HEK293 (cell line): ENCODE data around the gene ERCC1.

Experiments
- CTCF ChIA-PET: fragments of 350-600 bp; formaldehyde crosslinking; extraction: SDS; loops from one replicate; lab custom pipeline; 2021; ENCODE audit warnings: antibody characterized with exemption; lab: Yijun Ruan, JAX
- POLR2A ChIA-PET: fragments of 300-600 bp; formaldehyde crosslinking; extraction: SDS; loops from one replicate; lab custom pipeline; 2020; ENCODE audit warnings: antibody characterized with exemption, inconsistent platforms; lab: Yijun Ruan, JAX
- H3K27ac ChIP-seq: fragments of 200-500 bp; sonication (Bioruptor generic); 2 replicates; pipeline ENCODE4 v1.5.1; 2014; ENCODE audit warnings: low read depth, low read length, control low read depth, inconsistent platforms; ENCODE audit errors: extremely low read depth
- H3K36me3 ChIP-seq, 2 experiments: fragments of 200-500 bp in 1 of 2; sonication (Bioruptor generic) in 1 of 2; 1 replicate in 1 of 2; 2 replicates in 1 of 2; pipeline ENCODE4 v1.5.1; 2014 to 2017; ENCODE audit warnings: inconsistent platforms in 2 of 2, low read length in 2 of 2; ENCODE audit not compliant: control insufficient read depth in 2 of 2, insufficient read depth in 1 of 2
- H3K4me1 ChIP-seq: fragments of 200-500 bp; sonication (Bioruptor generic); 2 replicates; pipeline ENCODE4 v1.5.1; 2014; ENCODE audit warnings: mild to moderate bottlenecking, low read length, inconsistent platforms; ENCODE audit not compliant: control insufficient read depth, insufficient read depth
- H3K4me3 ChIP-seq: 2 replicates; pipeline ENCODE4 v1.5.1; 2011; ENCODE audit warnings: low read depth, mild to moderate bottlenecking, control low read depth, low read length, moderate library complexity
- H3K9me3 ChIP-seq: fragments of 200-500 bp; sonication (Bioruptor generic); 2 replicates; pipeline ENCODE4 v1.5.1; 2014; ENCODE audit warnings: low read depth, low read length, inconsistent platforms; ENCODE audit not compliant: control insufficient read depth, insufficient read depth
- BCL11A ChIP-seq: fragments of 450-650 bp; formaldehyde crosslinking; IDR thresholded peaks from 2 replicates; pipeline ENCODE4 v1.5.1; 2016; ENCODE audit warnings: low read depth, missing biosample characterization, missing genetic modification characterization
- GLIS1 ChIP-seq: fragments of 450-650 bp; formaldehyde crosslinking; IDR thresholded peaks from 2 replicates; pipeline ENCODE4 v1.5.1; 2016; ENCODE audit warnings: missing biosample characterization, missing genetic modification characterization
- GLIS2 ChIP-seq: fragments of 450-650 bp; formaldehyde crosslinking; IDR thresholded peaks from 2 replicates; pipeline ENCODE4 v1.5.1; 2016; ENCODE audit warnings: missing biosample characterization, missing genetic modification characterization
- INSM2 ChIP-seq: fragments of 450-650 bp; formaldehyde crosslinking; IDR thresholded peaks from 2 replicates; pipeline ENCODE4 v1.5.1; 2016; ENCODE audit warnings: missing biosample characterization, missing genetic modification characterization
- KLF1 ChIP-seq: fragments of 450-650 bp; formaldehyde crosslinking; IDR thresholded peaks from 2 replicates; pipeline ENCODE4 v1.5.1; 2016; ENCODE audit warnings: missing biosample characterization, missing genetic modification characterization
- KLF16 ChIP-seq: fragments of 450-650 bp; formaldehyde crosslinking; IDR thresholded peaks from 2 replicates; pipeline ENCODE4 v1.5.1; 2017; ENCODE audit warnings: missing biosample characterization, missing genetic modification characterization
- PRDM2 ChIP-seq: fragments of 450-650 bp; formaldehyde crosslinking; IDR thresholded peaks from 2 replicates; pipeline ENCODE4 v1.5.1; 2016; ENCODE audit warnings: missing biosample characterization, missing genetic modification characterization, borderline replicate concordance
- RBAK ChIP-seq: fragments of 450-650 bp; formaldehyde crosslinking; IDR thresholded peaks from 2 replicates; pipeline ENCODE4 v1.5.1; 2016; ENCODE audit warnings: missing biosample characterization, missing genetic modification characterization
- SP2 ChIP-seq: fragments of 450-650 bp; formaldehyde crosslinking; IDR thresholded peaks from 2 replicates; pipeline ENCODE4 v1.5.1; 2016; ENCODE audit warnings: missing biosample characterization, missing genetic modification characterization
- ZBTB20 ChIP-seq: fragments of 450-650 bp; formaldehyde crosslinking; IDR thresholded peaks from 2 replicates; pipeline ENCODE4 v1.5.1; 2016; ENCODE audit warnings: missing biosample characterization, missing genetic modification characterization
- ZBTB21 ChIP-seq: fragments of 450-650 bp; formaldehyde crosslinking; IDR thresholded peaks from 2 replicates; pipeline ENCODE4 v1.5.1; 2017; ENCODE audit warnings: missing biosample characterization, missing genetic modification characterization
- ZNF10 ChIP-seq: fragments of 450-650 bp; formaldehyde crosslinking; IDR thresholded peaks from 2 replicates; pipeline ENCODE4 v1.5.1; 2017; ENCODE audit warnings: missing biosample characterization, missing genetic modification characterization
- ZNF138 ChIP-seq: fragments of 450-650 bp; formaldehyde crosslinking; IDR thresholded peaks from 2 replicates; pipeline ENCODE4 v1.5.1; 2016; ENCODE audit warnings: missing biosample characterization, missing genetic modification characterization, borderline replicate concordance
- ZNF157 ChIP-seq: fragments of 450-650 bp; formaldehyde crosslinking; IDR thresholded peaks from 2 replicates; pipeline ENCODE4 v1.5.1; 2016; ENCODE audit warnings: missing biosample characterization, missing genetic modification characterization
- ZNF169 ChIP-seq: fragments of 450-650 bp; formaldehyde crosslinking; IDR thresholded peaks from 2 replicates; pipeline ENCODE4 v1.5.1; 2016; ENCODE audit warnings: missing biosample characterization, missing genetic modification characterization
- ZNF24 ChIP-seq: fragments of 450-650 bp; formaldehyde crosslinking; IDR thresholded peaks from 2 replicates; pipeline ENCODE4 v1.5.1; 2016; ENCODE audit warnings: missing biosample characterization, missing genetic modification characterization
- ZNF26 ChIP-seq: fragments of 450-650 bp; formaldehyde crosslinking; IDR thresholded peaks from 2 replicates; pipeline ENCODE4 v1.5.1; 2016; ENCODE audit warnings: missing biosample characterization, missing genetic modification characterization
- ZNF391 ChIP-seq: fragments of 450-650 bp; formaldehyde crosslinking; IDR thresholded peaks from 2 replicates; pipeline ENCODE4 v1.5.1; 2016; ENCODE audit warnings: low read depth, missing biosample characterization, missing genetic modification characterization, borderline replicate concordance
- ZNF488 ChIP-seq: fragments of 450-650 bp; formaldehyde crosslinking; IDR thresholded peaks from 2 replicates; pipeline ENCODE4 v1.5.1; 2016; ENCODE audit warnings: missing biosample characterization, missing genetic modification characterization
- ZNF596 ChIP-seq: fragments of 450-650 bp; IDR thresholded peaks from 2 replicates; pipeline ENCODE4 v1.5.0; 2018; ENCODE audit warnings: missing biosample characterization, mild to moderate bottlenecking, missing genetic modification characterization, moderate library complexity
- ZNF623 ChIP-seq: fragments of 450-650 bp; formaldehyde crosslinking; IDR thresholded peaks from 2 replicates; pipeline ENCODE4 v1.5.1; 2016; ENCODE audit warnings: missing biosample characterization, missing genetic modification characterization
- ZNF626 ChIP-seq: fragments of 450-650 bp; sonication (Bioruptor Pico); formaldehyde crosslinking; IDR thresholded peaks from 2 replicates; pipeline ENCODE4 v1.5.1; 2018; ENCODE audit warnings: missing biosample characterization, missing genetic modification characterization, inconsistent platforms
- ZSCAN30 ChIP-seq: fragments of 450-650 bp; IDR thresholded peaks from 2 replicates; pipeline ENCODE4 v1.5.1; 2018; ENCODE audit warnings: missing biosample characterization, mild to moderate bottlenecking, missing genetic modification characterization, moderate library complexity
- TF ChIP-seq, protein P1 (sequence below): fragments of 450-650 bp; formaldehyde crosslinking; IDR thresholded peaks from 2 replicates; pipeline ENCODE4 v1.5.1; 2016; ENCODE audit warnings: missing biosample characterization, missing genetic modification characterization

Gene ERCC1

DNA sequence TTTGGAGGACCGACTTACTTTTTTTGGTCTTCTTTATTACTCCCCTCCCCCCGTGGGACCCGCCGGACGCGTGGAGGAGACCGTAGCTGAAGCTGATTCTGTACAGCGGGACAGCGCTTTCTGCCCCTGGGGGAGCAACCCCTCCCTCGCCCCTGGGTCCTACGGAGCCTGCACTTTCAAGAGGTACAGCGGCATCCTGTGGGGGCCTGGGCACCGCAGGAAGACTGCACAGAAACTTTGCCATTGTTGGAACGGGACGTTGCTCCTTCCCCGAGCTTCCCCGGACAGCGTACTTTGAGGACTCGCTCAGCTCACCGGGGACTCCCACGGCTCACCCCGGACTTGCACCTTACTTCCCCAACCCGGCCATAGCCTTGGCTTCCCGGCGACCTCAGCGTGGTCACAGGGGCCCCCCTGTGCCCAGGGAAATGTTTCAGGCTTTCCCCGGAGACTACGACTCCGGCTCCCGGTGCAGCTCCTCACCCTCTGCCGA is 44.5 kb upstream of the ERCC1 start (continued):
- TF ChIP-seq PRDM2 (tag by site-specific recombination) (no peak), GLIS2 (tag by site-specific recombination) (peak; percentile 72), KLF1 (tag by site-specific recombination) (no peak), GLIS1 (tag by site-specific recombination) (peak; percentile 62), RBAK (tag by site-specific recombination) (no peak), ZNF157 (tag by site-specific recombination) (no peak), ZNF626 (tag by site-specific recombination) (no peak), ZBTB20 (tag by site-specific recombination) (no peak), INSM2 (tag by site-specific recombination) (no peak), ZNF10 (no peak), ZNF138 (tag by site-specific recombination) (0 out of 2 replicates have a peak, but pooled peaks have one; percentile 39), ZNF488 (tag by site-specific recombination) (no peak), ZNF623 (no peak)
- TF ChIP-seq, protein P1, sequence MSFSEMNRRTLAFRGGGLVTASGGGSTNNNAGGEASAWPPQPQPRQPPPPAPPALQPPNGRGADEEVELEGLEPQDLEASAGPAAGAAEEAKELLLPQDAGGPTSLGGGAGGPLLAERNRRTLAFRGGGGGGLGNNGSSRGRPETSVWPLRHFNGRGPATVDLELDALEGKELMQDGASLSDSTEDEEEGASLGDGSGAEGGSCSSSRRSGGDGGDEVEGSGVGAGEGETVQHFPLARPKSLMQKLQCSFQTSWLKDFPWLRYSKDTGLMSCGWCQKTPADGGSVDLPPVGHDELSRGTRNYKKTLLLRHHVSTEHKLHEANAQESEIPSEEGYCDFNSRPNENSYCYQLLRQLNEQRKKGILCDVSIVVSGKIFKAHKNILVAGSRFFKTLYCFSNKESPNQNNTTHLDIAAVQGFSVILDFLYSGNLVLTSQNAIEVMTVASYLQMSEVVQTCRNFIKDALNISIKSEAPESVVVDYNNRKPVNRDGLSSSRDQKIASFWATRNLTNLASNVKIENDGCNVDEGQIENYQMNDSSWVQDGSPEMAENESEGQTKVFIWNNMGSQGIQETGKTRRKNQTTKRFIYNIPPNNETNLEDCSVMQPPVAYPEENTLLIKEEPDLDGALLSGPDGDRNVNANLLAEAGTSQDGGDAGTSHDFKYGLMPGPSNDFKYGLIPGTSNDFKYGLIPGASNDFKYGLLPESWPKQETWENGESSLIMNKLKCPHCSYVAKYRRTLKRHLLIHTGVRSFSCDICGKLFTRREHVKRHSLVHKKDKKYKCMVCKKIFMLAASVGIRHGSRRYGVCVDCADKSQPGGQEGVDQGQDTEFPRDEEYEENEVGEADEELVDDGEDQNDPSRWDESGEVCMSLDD = no peak; the same call in 1 of the 2 replicates

- peak within 1 kb of the TSS; percentile 58 for H3K27ac ChIP-seq
- ChIA-PET POLR2A (interaction anchor here (0.6 to 3.1 kb wide), 15 partner anchors 9 to 201 kb away, joined by 3 to 52 read pairs (median 4); no protein-coding TSS in a partner anchor), CTCF (interaction anchor here (0.5 to 7.6 kb wide), 12 partner anchors 11 to 295 kb away, joined by 3 to 86 read pairs (median 3); partner anchors contain the start of gene GIPR)
- no peaks in the 10 kb centered on the region for H3K36me3 ChIP-seq
- H3K4me3 ChIP-seq = peak within 1 kb of the TSS; percentile 65
- H3K4me1 ChIP-seq = peaks cover 5% of the 10 kb centered on the region; the same call in 1 of the 2 replicates
- no peaks in the 10 kb centered on the region for H3K9me3 ChIP-seq
- TF ChIP-seq SP2 (tag by site-specific recombination) (peak; percentile 65), ZNF169 (tag by site-specific recombination) (no peak), ZBTB21 (tag by site-specific recombination) (peak; percentile 94), ZSCAN30 (tag by site-specific recombination) (0 out of 2 replicates have a peak, but pooled peaks have one; percentile 7), ZNF24 (tag by site-specific recombination) (no peak), KLF16 (tag by site-specific recombination) (peak; percentile 95), ZNF391 (tag by site-specific recombination) (no peak), BCL11A (peak; percentile 56; the same call in 1 of the 2 replicates), GLIS1 (tag by site-specific recombination) (peak; percentile 34), ZNF26 (no peak), ZNF596 (tag by site-specific recombination) (peak; percentile 5; the same call in 1 of the 2 replicates)
Observed at GRCh38 chr19:45467456-45468158, 43.9 kb upstream of the ERCC1 start, which contains the start of gene FOSB. Gene FOSB (plus strand): TSS chr19:45467996. CDS start chr19:45468587, 591 bp downstream.
